Epithelial cell of umbilical artery (primary cell): Measurements from ENCODE around the gene NAB1. TPM values are rescaled to one million over a fixed set of nuclear protein-coding genes. Genes with fewer than 3 reads are reported as not detected.

Source experiments
- total RNA-seq: library from RNA; depleted of rRNA; stranded (reverse); fragments of >200 nt; gene quantifications from 2 replicates; pipeline ENCODE4 v1.2.3, GENCODE V29; 2014

NAB1 gene
- total RNA-seq = 43.5 and 47.9 TPM in 2 replicates

GRCh38 chr2:190649035-190649797, at the start of gene NAB1:
Gene NAB1, plus strand, starts transcription at chr2:190649083. Its CDS starts 10,094 bp downstream, at chr2:190659177.

Other genes with a start within 250 kb of the NAB1 start
- 4.6 and 4.9 TPM in 2 replicates for gene MFSD6, start 240.7 kb upstream of the NAB1 start, total RNA-seq
- gene NEMP2, start 114.4 kb upstream of the NAB1 start, total RNA-seq = 2.6 and 6.2 TPM in 2 replicates
- 131 and 169 TPM in 2 replicates for gene GLS, start 231.7 kb downstream of the NAB1 start, total RNA-seq